Measurements from ENCODE around the gene MEF2C. TPM values are rescaled to one million over a fixed set of nuclear protein-coding genes. Genes with fewer than 3 reads are reported as not detected.

MEF2C gene
- total and polyA plus RNA-seq, 4 donors = 2.8 to 15.9 (median 10.1) TPM

- H3K9ac ChIP-seq (ENCODE audit: low read depth in 1 of 2, low read length in 2 of 2) = no peak overlapping the region
- no peaks in the 10 kb centered on the region for H3K4me1 ChIP-seq (ENCODE audit: control insufficient read depth in 4 of 4, insufficient read depth in 4 of 4, low read length in 3 of 4)
- no peak for DNase-seq (ENCODE audit: low spot score)
- H3K9me3 ChIP-seq (ENCODE audit: control insufficient read depth in 4 of 4, low read length in 3 of 4) = no peaks in the 10 kb centered on the region
- H3K4me3 ChIP-seq (ENCODE audit: low read depth in 1 of 3, low read length in 3 of 3) = no peak overlapping the region
- WGBS = 79% methylated on average over 3 of the region's 3 CpGs
- no peak overlapping the region for H3K27ac ChIP-seq (ENCODE audit: low read depth in 1 of 2, low read length in 2 of 2)
- H3K27me3 ChIP-seq (ENCODE audit: control insufficient read depth in 4 of 4, insufficient read depth in 4 of 4, low read length in 3 of 4) = no peaks in the 10 kb centered on the region
- H3K36me3 ChIP-seq (ENCODE audit: control insufficient read depth in 4 of 4, insufficient read depth in 3 of 4, low read depth in 1 of 4, low read length in 3 of 4) = no peaks in the 10 kb centered on the region
- TF ChIP-seq RAD21 (IDR thresholded peaks at IDR 0.05) (no peak), SP1 (IDR thresholded peaks at IDR 0.05) (no peak), NR2F2 (IDR thresholded peaks at IDR 0.05) (no peak), FOXA1 (IDR thresholded peaks at IDR 0.05) (no peak), CTCF (IDR thresholded peaks at IDR 0.05; ENCODE audit: low read depth, low read length, missing input control) (no peak), HNF4A (conservative IDR thresholded peaks at IDR 0.05) (no peak), ATF3 (IDR thresholded peaks at IDR 0.05) (no peak), RXRA (IDR thresholded peaks at IDR 0.05) (no peak)
Observed at GRCh38 chr5:88715503-88715902, 167.5 kb downstream of the MEF2C start.

- H3K9me3 ChIP-seq (ENCODE audit: control insufficient read depth in 4 of 4, low read length in 3 of 4) = no peaks in the 10 kb centered on the region
- H3K36me3 ChIP-seq (ENCODE audit: control insufficient read depth in 4 of 4, insufficient read depth in 3 of 4, low read depth in 1 of 4, low read length in 3 of 4) = no peaks in the 10 kb centered on the region
- TF ChIP-seq GABPA (IDR thresholded peaks at IDR 0.05 in 1 of 2, conservative IDR thresholded peaks at IDR 0.05 in 1 of 2) = no peak
- TF ChIP-seq YY1 (IDR thresholded peaks at IDR 0.05) = no peak
- TF ChIP-seq MAX (IDR thresholded peaks at IDR 0.05) = no peak
- TF ChIP-seq FOXA1 (IDR thresholded peaks at IDR 0.05) = no peak
- no peak for TF ChIP-seq NR2F2 (IDR thresholded peaks at IDR 0.05)
- TF ChIP-seq REST (IDR thresholded peaks at IDR 0.05) = no peak
- no peak for TF ChIP-seq ZBTB33 (IDR thresholded peaks at IDR 0.05)
- no peak for TF ChIP-seq EGR1 (IDR thresholded peaks at IDR 0.05; ENCODE audit: low read depth in 2 of 2)
- no peak for TF ChIP-seq HNF4A (conservative IDR thresholded peaks at IDR 0.05)
- no peak for TF ChIP-seq FOXA2 (IDR thresholded peaks at IDR 0.05)
- TF ChIP-seq RAD21 (IDR thresholded peaks at IDR 0.05) = no peak
- TF ChIP-seq CTCF (IDR thresholded peaks at IDR 0.05; ENCODE audit: low read depth, low read length, missing input control) = no peak
- TF ChIP-seq HNF4G (IDR thresholded peaks at IDR 0.05) = no peak
- no peak for TF ChIP-seq ATF3 (IDR thresholded peaks at IDR 0.05)
- TF ChIP-seq TAF1 (conservative IDR thresholded peaks at IDR 0.05) = no peak
- no peak for TF ChIP-seq SP1 (IDR thresholded peaks at IDR 0.05)
- no peak for TF ChIP-seq JUND (IDR thresholded peaks at IDR 0.05)
- TF ChIP-seq RXRA (IDR thresholded peaks at IDR 0.05) = no peak
- H3K4me1 ChIP-seq (ENCODE audit: control insufficient read depth in 4 of 4, insufficient read depth in 4 of 4, low read length in 3 of 4) = peaks cover under 1 to 8% (median 7%) of the 10 kb centered on the region in 4 donors
- 76% methylated on average over 2 of the region's 2 CpGs for WGBS
- H3K27me3 ChIP-seq (ENCODE audit: control insufficient read depth in 4 of 4, insufficient read depth in 4 of 4, low read length in 3 of 4) = no peaks in the 10 kb centered on the region
- no peak for DNase-seq (ENCODE audit: low spot score)
- no peak overlapping the region for H3K4me3 ChIP-seq (ENCODE audit: low read depth in 1 of 3, low read length in 3 of 3)
- no peak overlapping the region for H3K27ac ChIP-seq (ENCODE audit: low read depth in 1 of 2, low read length in 2 of 2)
- H3K9ac ChIP-seq (ENCODE audit: low read depth in 1 of 2, low read length in 2 of 2) = no peak overlapping the region
Observed at GRCh38 chr5:88713818-88714217, 169.2 kb downstream of the MEF2C start.
